Amygdala (tissue), 56 donors: ENCODE measurements around the gene GDPD3.
"Not testable (repeated sequence)": the region's sequence is repeated elsewhere in the genome, so short reads cannot be mapped to it uniquely, and the experiment has no call there.

ENCODE experiments used
- DNase-seq, 56 donors: peaks; one replicate each; lab custom pipeline; 2025; lab: John Stamatoyannopoulos, UW

The GDPD3 gene

GRCh38 chr16:30125690-30126089 lies 12.4 kb upstream of the GDPD3 start:
- not testable (repeated sequence) for DNase-seq

- no peak for DNase-seq
Observed at GRCh38 chr16:30124985-30125379, 11.6 kb upstream of the GDPD3 start.

- DNase-seq = peak in 5 of 56 donors; percentile 45 to 68 (median 62)
Observed at GRCh38 chr16:30122604-30123160, 9.3 kb upstream of the GDPD3 start.

- peak in 6 of 56 donors; percentile 12 to 45 (median 23) for DNase-seq
Observed at GRCh38 chr16:30121741-30122571, 8.6 kb upstream of the GDPD3 start.

- DNase-seq = no peak
Observed at GRCh38 chr16:30120340-30121105, 7.2 kb upstream of the GDPD3 start.

GRCh38 chr16:30119428-30119827 lies 6.1 kb upstream of the GDPD3 start:
- peak in 4 of 56 donors; percentile 18 to 29 (median 20) for DNase-seq

- DNase-seq = no peak
Observed at GRCh38 chr16:30117768-30118167, 4.4 kb upstream of the GDPD3 start.

- no peak for DNase-seq
Observed at GRCh38 chr16:30116291-30117207, 3.2 kb upstream of the GDPD3 start.

GRCh38 chr16:30115238-30115637 lies 1.9 kb upstream of the GDPD3 start:
- no peak for DNase-seq

- not testable (repeated sequence) for DNase-seq
Observed at GRCh38 chr16:30114833-30115232, 1.5 kb upstream of the GDPD3 start.

GRCh38 chr16:30114411-30114810 lies 1.1 kb upstream of the GDPD3 start:
- peak in 5 of 56 donors; percentile 13 to 18 (median 17) for DNase-seq

- no peak for DNase-seq
Observed at GRCh38 chr16:30113711-30114333, 485 bp upstream of the GDPD3 start.

GRCh38 chr16:30112197-30113030 lies 923 bp downstream of the GDPD3 start:
- DNase-seq = peak in 14 of 56 donors; percentile 5 to 51 (median 21)

- DNase-seq = no peak
Observed at GRCh38 chr16:30110661-30111060, 2.7 kb downstream of the GDPD3 start.

GRCh38 chr16:30108059-30108850 lies 5.1 kb downstream of the GDPD3 start:
- DNase-seq = no peak

GRCh38 chr16:30104492-30104891 lies 8.8 kb downstream of the GDPD3 start:
- DNase-seq = no peak

GRCh38 chr16:30104090-30104489 lies 9.2 kb downstream of the GDPD3 start:
- DNase-seq = no peak
